Glutamatergic neuron (in vitro differentiated cells): ENCODE data around the gene PHF1. TPM values are rescaled to one million over a fixed set of nuclear protein-coding genes. Genes with fewer than 3 reads are reported as not detected.

Experiments
- DNase-seq: peaks from one replicate; pipeline ENCODE4 v3.0.0; 2022
- H3K27ac Mint-ChIP-seq: one replicate; pipeline ENCODE4 v1.8.0; 2020; ENCODE audit warnings: mild to moderate bottlenecking, mixed read lengths, inconsistent platforms; ENCODE audit not compliant: unreplicated experiment
- H3K27me3 Mint-ChIP-seq: one replicate; pipeline ENCODE4 v1.8.0; 2020; ENCODE audit warnings: mild to moderate bottlenecking, moderate library complexity, mixed read lengths, inconsistent platforms; ENCODE audit not compliant: unreplicated experiment
- H3K36me3 Mint-ChIP-seq: one replicate; pipeline ENCODE4 v1.8.0; 2020; ENCODE audit warnings: mild to moderate bottlenecking, mixed read lengths, inconsistent platforms; ENCODE audit not compliant: unreplicated experiment
- H3K4me1 Mint-ChIP-seq: one replicate; pipeline ENCODE4 v1.8.0; 2020; ENCODE audit warnings: mild to moderate bottlenecking, low read depth, mixed read lengths, inconsistent platforms; ENCODE audit not compliant: unreplicated experiment
- H3K4me3 Mint-ChIP-seq: one replicate; pipeline ENCODE4 v1.8.0; 2020; ENCODE audit warnings: mild to moderate bottlenecking, mixed read lengths, inconsistent platforms; ENCODE audit not compliant: unreplicated experiment
- H3K9me3 Mint-ChIP-seq: one replicate; pipeline ENCODE4 v1.8.0; 2020; ENCODE audit warnings: mild to moderate bottlenecking, moderate library complexity, mixed read lengths, inconsistent platforms; ENCODE audit not compliant: unreplicated experiment
- CTCF ChIP-seq: fragments of 200-600 bp; sonication (generic); IDR thresholded peaks from one replicate; pipeline ENCODE4 v1.5.0; 2021; ENCODE audit not compliant: partially characterized antibody, unreplicated experiment
- total RNA-seq: library from RNA; stranded (reverse); fragmentation: NEBNext Ultra II Directional; extraction: Animal tissue kit (Norgen Biotek cat#: 25700); gene quantifications from one replicate; pipeline ENCODE4 v1.2.1, GENCODE V29; 2021; ENCODE audit not compliant: unreplicated experiment

The PHF1 gene
- total RNA-seq, 1 donor from 2014 or later = 73.5 TPM

GRCh38 chr6:33428966-33429749, 18.3 kb downstream of the PHF1 start:
- H3K36me3 Mint-ChIP-seq = peaks cover under 1% of the 10 kb centered on the region
- H3K27me3 Mint-ChIP-seq = peaks cover 7% of the 10 kb centered on the region

GRCh38 chr6:33429750-33430052, 18.9 kb downstream of the PHF1 start:
- no peak for TF ChIP-seq CTCF
- Mint-ChIP-seq H3K9me3 (peaks cover 8% of the 10 kb centered on the region), H3K27ac (no peak overlapping the region), H3K4me3 (peak overlapping the region; percentile 93), H3K27me3 (peaks cover 7% of the 10 kb centered on the region), H3K36me3 (no peaks in the 10 kb centered on the region), H3K4me1 (peaks cover 61% of the 10 kb centered on the region)
- DNase-seq = no peak

More at GRCh38 chr6:33428966-33429749, 18.3 kb downstream of the PHF1 start:
- DNase-seq = no peak
- Mint-ChIP-seq H3K4me3 (peak overlapping the region; percentile 93), H3K4me1 (peaks cover 66% of the 10 kb centered on the region), H3K27ac (no peak overlapping the region), H3K9me3 (peaks cover 8% of the 10 kb centered on the region)
- no peak for TF ChIP-seq CTCF

GRCh38 chr6:33430334-33430733, 19.5 kb downstream of the PHF1 start:
- Mint-ChIP-seq H3K4me1 (peaks cover 57% of the 10 kb centered on the region), H3K9me3 (peaks cover 8% of the 10 kb centered on the region), H3K27ac (peak overlapping the region; percentile 38), H3K27me3 (peaks cover 6% of the 10 kb centered on the region), H3K4me3 (peak overlapping the region; percentile 61), H3K36me3 (no peaks in the 10 kb centered on the region)
- no peak for TF ChIP-seq CTCF
- no peak for DNase-seq

GRCh38 chr6:33430991-33431879, 20.4 kb downstream of the PHF1 start:
- peaks cover 54% of the 10 kb centered on the region for H3K4me1 Mint-ChIP-seq
- no peak for TF ChIP-seq CTCF
- H3K27me3 Mint-ChIP-seq = peaks cover 5% of the 10 kb centered on the region
- peak; percentile 74 for DNase-seq
- peak overlapping the region; percentile 61 for H3K4me3 Mint-ChIP-seq
- peaks cover 9% of the 10 kb centered on the region for H3K9me3 Mint-ChIP-seq
- H3K27ac Mint-ChIP-seq = no peak overlapping the region
- H3K36me3 Mint-ChIP-seq = no peaks in the 10 kb centered on the region
